WERI-Rb-1 (cell line): ENCODE measurements around the gene CALHM2.
A peak's percentile ranks its signal among the peaks of the same experiment; 100 is the strongest.

ENCODE experiments used
- DNase-seq: peaks from one replicate; pipeline ENCODE4 v3.0.0-alpha.2; 2020
- H3K27ac ChIP-seq: fragments of 250-450 bp; sonication (Bioruptor Pico); 2 replicates; pipeline ENCODE4 v1.5.1; 2020; ENCODE audit warnings: mild to moderate bottlenecking, moderate library complexity
- H3K27me3 ChIP-seq: fragments of 250-450 bp; sonication (Bioruptor Pico); 2 replicates; pipeline ENCODE4 v1.5.1; 2021; ENCODE audit warnings: mild to moderate bottlenecking, low read depth, moderate library complexity; ENCODE audit not compliant: insufficient read depth, severe bottlenecking
- H3K36me3 ChIP-seq: fragments of 250-450 bp; sonication (Bioruptor Pico); 2 replicates; pipeline ENCODE4 v1.5.1; 2020; ENCODE audit warnings: mild to moderate bottlenecking, moderate library complexity
- H3K4me3 ChIP-seq: 2 replicates; pipeline ENCODE4 v1.5.1; 2011; ENCODE audit warnings: low read depth, mild to moderate bottlenecking, control low read depth, low read length
- H3K9me3 ChIP-seq: fragments of 250-450 bp; sonication (Bioruptor Pico); 2 replicates; pipeline ENCODE4 v1.5.1; 2021; ENCODE audit warnings: mild to moderate bottlenecking, moderate library complexity; ENCODE audit not compliant: severe bottlenecking
- CTCF ChIP-seq: IDR thresholded peaks from 2 replicates; pipeline ENCODE4 v1.5.1; 2011; ENCODE audit warnings: low read depth, mild to moderate bottlenecking, control low read depth, inconsistent platforms, low read length

CALHM2 gene

GRCh38 chr10:103472005-103472404, 19.8 kb upstream of the CALHM2 start:
- Histone ChIP-seq H3K36me3 (no peaks in the 10 kb centered on the region), H3K27ac (peak overlapping the region; percentile 66), H3K9me3 (no peaks in the 10 kb centered on the region), H3K4me3 (no peak overlapping the region), H3K27me3 (no peaks in the 10 kb centered on the region)
- TF ChIP-seq CTCF: no peak
- DNase-seq: peak; percentile 47

GRCh38 chr10:103470761-103471653, 18.8 kb upstream of the CALHM2 start:
- H3K27me3 ChIP-seq: no peaks in the 10 kb centered on the region
- TF ChIP-seq CTCF: no peak
- no peaks in the 10 kb centered on the region for H3K9me3 ChIP-seq
- peak overlapping the region; percentile 66 for H3K27ac ChIP-seq
- H3K36me3 ChIP-seq: no peaks in the 10 kb centered on the region
- DNase-seq: peak; percentile 65
- no peak overlapping the region for H3K4me3 ChIP-seq

GRCh38 chr10:103469201-103469600, 17.0 kb upstream of the CALHM2 start:
- Histone ChIP-seq H3K27me3 (no peaks in the 10 kb centered on the region), H3K27ac (no peak overlapping the region)
- no peak for TF ChIP-seq CTCF

GRCh38 chr10:103467406-103467805, 15.2 kb upstream of the CALHM2 start:
- Histone ChIP-seq H3K27ac (no peak overlapping the region), H3K36me3 (no peaks in the 10 kb centered on the region), H3K27me3 (no peaks in the 10 kb centered on the region), H3K4me3 (no peak overlapping the region), H3K9me3 (no peaks in the 10 kb centered on the region)
- no peak for TF ChIP-seq CTCF
- no peak for DNase-seq

More at GRCh38 chr10:103469201-103469600, 17.0 kb upstream of the CALHM2 start:
- Histone ChIP-seq H3K36me3 (no peaks in the 10 kb centered on the region), H3K9me3 (no peaks in the 10 kb centered on the region), H3K4me3 (no peak overlapping the region)
- DNase-seq: no peak

- no peak for DNase-seq
- H3K9me3 ChIP-seq: no peaks in the 10 kb centered on the region
- H3K27me3 ChIP-seq: no peaks in the 10 kb centered on the region
- no peak for TF ChIP-seq CTCF
- H3K4me3 ChIP-seq: no peak overlapping the region
- H3K27ac ChIP-seq: no peak overlapping the region
- no peaks in the 10 kb centered on the region for H3K36me3 ChIP-seq
Measured at GRCh38 chr10:103466734-103467133, 14.6 kb upstream of the CALHM2 start.
